GM23338 (cell line): ENCODE results near the gene SULT2B1. TPM values are rescaled to one million over a fixed set of nuclear protein-coding genes. Genes with fewer than 3 reads are reported as not detected.

ENCODE experiments used
- ATAC-seq: fragments of 200-7000 bp; cut with Tn5 transposase; 3 replicates; pipeline ENCODE4 v1.9.1; 2020
- DNase-seq: peaks from one replicate; pipeline ENCODE4 v3.0.0-alpha.2; 2015; ENCODE audit warnings: low spot score
- H2AFZ ChIP-seq: fragments of 200-600 bp; sonication (generic); 2 replicates; pipeline ENCODE4 v1.8.0; 2016; ENCODE audit warnings: antibody characterized with exemption, mild to moderate bottlenecking, moderate library complexity
- H3F3A ChIP-seq: fragments of 200-600 bp; sonication (generic); replicated peaks from 2 replicates; pipeline ENCODE4 v1.8.0; 2017; ENCODE audit warnings: antibody characterized with exemption, mixed run types, low read depth
- H3K27ac ChIP-seq: fragments of 200-600 bp; sonication (generic); 2 replicates; pipeline ENCODE4 v1.6.1; 2016; ENCODE audit warnings: low read depth
- H3K27me3 ChIP-seq: fragments of 200-600 bp; sonication (generic); 2 replicates; pipeline ENCODE4 v1.8.0; 2016; ENCODE audit warnings: mild to moderate bottlenecking, mixed run types, moderate library complexity; ENCODE audit not compliant: insufficient read depth
- H3K36me3 ChIP-seq: fragments of 200-600 bp; sonication (generic); 2 replicates; pipeline ENCODE4 v1.8.0; 2016; ENCODE audit warnings: mild to moderate bottlenecking; ENCODE audit not compliant: insufficient read depth
- H3K4me1 ChIP-seq: fragments of 200-600 bp; sonication (generic); 2 replicates; pipeline ENCODE4 v1.8.0; 2016; ENCODE audit warnings: mild to moderate bottlenecking, moderate library complexity; ENCODE audit not compliant: insufficient read depth
- H3K4me2 ChIP-seq: fragments of 200-600 bp; sonication (generic); 2 replicates; pipeline ENCODE4 v1.7.1; 2017; ENCODE audit warnings: mixed run types
- H3K4me3 ChIP-seq: fragments of 200-600 bp; sonication (generic); 2 replicates; pipeline ENCODE4 v1.6.1; 2016; ENCODE audit warnings: mixed run types
- H3K79me2 ChIP-seq: fragments of 200-600 bp; sonication (generic); replicated peaks from 2 replicates; pipeline ENCODE4 v1.8.0; 2017; ENCODE audit warnings: mild to moderate bottlenecking; ENCODE audit not compliant: insufficient read depth
- H3K9me2 ChIP-seq: fragments of 200-600 bp; sonication (generic); 2 replicates; pipeline ENCODE4 v1.8.0; 2017; ENCODE audit not compliant: insufficient read depth
- H4K20me1 ChIP-seq: fragments of 200-600 bp; sonication (generic); replicated peaks from 2 replicates; pipeline ENCODE4 v1.8.0; 2017; ENCODE audit warnings: mild to moderate bottlenecking; ENCODE audit not compliant: insufficient read depth
- H3K27ac Mint-ChIP-seq: 2 replicates; pipeline ENCODE4 v1.8.0; 2020; ENCODE audit warnings: inconsistent platforms, mild to moderate bottlenecking, moderate library complexity, mixed read lengths
- H3K27me3 Mint-ChIP-seq: 3 replicates; pipeline ENCODE4 v1.8.0; 2022; ENCODE audit warnings: low read depth, mild to moderate bottlenecking, moderate library complexity, mixed read lengths, inconsistent platforms; ENCODE audit not compliant: insufficient read depth, poor library complexity
- H3K36me3 Mint-ChIP-seq: 3 replicates; pipeline ENCODE4 v1.8.0; 2021; ENCODE audit warnings: low read depth, mild to moderate bottlenecking, inconsistent platforms, moderate library complexity, mixed read lengths
- H3K4me1 Mint-ChIP-seq: 3 replicates; pipeline ENCODE4 v1.8.0; 2020; ENCODE audit warnings: mild to moderate bottlenecking, inconsistent platforms, mixed read lengths
- H3K4me3 Mint-ChIP-seq: 3 replicates; pipeline ENCODE4 v1.8.0; 2021; ENCODE audit warnings: moderate library complexity, mild to moderate bottlenecking, inconsistent platforms, mixed read lengths
- H3K9me3 Mint-ChIP-seq: 3 replicates; pipeline ENCODE4 v1.8.0; 2020; ENCODE audit warnings: moderate library complexity, mild to moderate bottlenecking, inconsistent platforms, mixed read lengths
- CTCF ChIP-seq, 2 experiments: fragments of 200-600 bp in 1 of 2; sonication (generic) in 1 of 2; conservative IDR thresholded peaks; 2 replicates each; pipeline versions ENCODE4 v1.5.1 to v1.6.1; 2016 to 2017; ENCODE audit warnings: antibody characterized with exemption in 2 of 2, low read depth in 2 of 2, mild to moderate bottlenecking in 2 of 2, moderate library complexity in 1 of 2
- ETS1 ChIP-seq: IDR thresholded peaks from 2 replicates; pipeline ENCODE4 v1.6.1; 2016; ENCODE audit warnings: antibody characterized with exemption
- POLR2AphosphoS5 ChIP-seq: IDR thresholded peaks from 2 replicates; pipeline ENCODE4 v1.6.1; 2016; ENCODE audit warnings: antibody characterized with exemption, low read depth
- REST ChIP-seq: IDR thresholded peaks from one replicate; pipeline ENCODE4 v1.6.1; 2018; ENCODE audit warnings: antibody characterized with exemption; ENCODE audit not compliant: unreplicated experiment
- STAT1 ChIP-seq: IDR thresholded peaks from one replicate; pipeline ENCODE4 v1.6.1; 2016; ENCODE audit warnings: antibody characterized with exemption; ENCODE audit not compliant: unreplicated experiment
- polyA plus RNA-seq: library from polyadenylated mRNA; unstranded; fragments of >200 nt; fragmentation: Nextera tagmentation; extraction: Ambion mirVana; gene quantifications from 2 replicates; pipeline ENCODE4 v1.2.1, GENCODE V29; 2016
- total RNA-seq: library from RNA; depleted of rRNA; stranded (reverse); fragments of >200 nt; shearing (Covaris generic); gene quantifications from 2 replicates; pipeline ENCODE4 v1.2.3, GENCODE V29; 2014

SULT2B1 gene
- total and polyA plus RNA-seq, 2 experiments from 2014 or later = 1.3 to 2.5 TPM

GRCh38 chr19:48625891-48626327 is 73.9 kb downstream of the SULT2B1 start:
- H2AFZ ChIP-seq = no peak overlapping the region
- Mint-ChIP-seq H3K27me3 (peaks cover 29% of the 10 kb centered on the region), H3K4me3 (peak overlapping the region; percentile 72; the same call in 1 of the 3 replicates), H3K4me1 (peaks cover 29% of the 10 kb centered on the region), H3K9me3 (no peaks in the 10 kb centered on the region; the same call in 1 of the 3 replicates), H3K27ac (no peak overlapping the region), H3K36me3 (peaks cover 11% of the 10 kb centered on the region; the same call in 2 of the 3 replicates)
- DNase-seq (no peak), ATAC-seq (no peak)
- H4K20me1 ChIP-seq = peaks cover 13% of the 10 kb centered on the region
- no peak overlapping the region; the same call in 1 of the 2 replicates for H3K27ac ChIP-seq
- peaks cover 17% of the 10 kb centered on the region; the same call in 1 of the 2 replicates for H3F3A ChIP-seq
- H3K4me3 ChIP-seq = no peak overlapping the region
- H3K79me2 ChIP-seq = peaks cover 11% of the 10 kb centered on the region
- peaks cover 16% of the 10 kb centered on the region for H3K4me1 ChIP-seq
- H3K9me2 ChIP-seq = no peaks in the 10 kb centered on the region
- H3K4me2 ChIP-seq = peak overlapping the region; percentile 94; the same call in 1 of the 2 replicates
- no peaks in the 10 kb centered on the region for H3K36me3 ChIP-seq
- TF ChIP-seq CTCF (conservative IDR thresholded peaks at IDR 0.05; ENCODE audit: low read depth in 2 of 2) (0 out of 4 replicates have a peak, but pooled peaks of 1 of the 2 experiments have one; percentile 10), STAT1 (no peak)
- no peaks in the 10 kb centered on the region for H3K27me3 ChIP-seq

- Mint-ChIP-seq H3K4me3 (peak overlapping the region; percentile 17; the same call in 1 of the 3 replicates), H3K27ac (no peak overlapping the region)
- 0 out of 2 replicates have a peak, but pooled peaks have one; percentile 7 for TF ChIP-seq POLR2AphosphoS5
- no peak for TF ChIP-seq ETS1
- no peak for TF ChIP-seq STAT1
Measured at GRCh38 chr19:48627201-48627864, 75.4 kb downstream of the SULT2B1 start.

GRCh38 chr19:48627865-48628314 is 75.9 kb downstream of the SULT2B1 start:
- Mint-ChIP-seq H3K36me3 (peaks cover 10% of the 10 kb centered on the region; the same call in 2 of the 3 replicates), H3K9me3 (no peaks in the 10 kb centered on the region; the same call in 1 of the 3 replicates), H3K27ac (no peak overlapping the region), H3K27me3 (peaks cover 33% of the 10 kb centered on the region), H3K4me1 (peaks cover 36% of the 10 kb centered on the region), H3K4me3 (no peak overlapping the region; the same call in 2 of the 3 replicates)
- H3K4me2 ChIP-seq = no peak overlapping the region
- H3K27ac ChIP-seq = no peak overlapping the region
- H4K20me1 ChIP-seq = peaks cover 13% of the 10 kb centered on the region
- H3K79me2 ChIP-seq = peaks cover 11% of the 10 kb centered on the region
- no peaks in the 10 kb centered on the region for H3K27me3 ChIP-seq
- ATAC-seq (no peak), DNase-seq (no peak)
- no peak overlapping the region for H3K4me3 ChIP-seq
- TF ChIP-seq POLR2AphosphoS5 = 0 out of 2 replicates have a peak, but pooled peaks have one; percentile 12
- no peak for TF ChIP-seq REST
- H3K4me1 ChIP-seq = peaks cover 25% of the 10 kb centered on the region
- no peaks in the 10 kb centered on the region for H3K9me2 ChIP-seq
- H3K36me3 ChIP-seq = no peaks in the 10 kb centered on the region
- peaks cover 31% of the 10 kb centered on the region; the same call in 1 of the 2 replicates for H3F3A ChIP-seq
- no peak overlapping the region for H2AFZ ChIP-seq

More at GRCh38 chr19:48627201-48627864, 75.4 kb downstream of the SULT2B1 start:
- Histone ChIP-seq H3K79me2 (peaks cover 11% of the 10 kb centered on the region), H3K27me3 (no peaks in the 10 kb centered on the region), H2AFZ (no peak overlapping the region), H4K20me1 (peaks cover 13% of the 10 kb centered on the region), H3F3A (peaks cover 27% of the 10 kb centered on the region; the same call in 1 of the 2 replicates), H3K9me2 (no peaks in the 10 kb centered on the region), H3K4me1 (peaks cover 25% of the 10 kb centered on the region), H3K4me3 (no peak overlapping the region), H3K36me3 (no peaks in the 10 kb centered on the region), H3K27ac (no peak overlapping the region), H3K4me2 (no peak overlapping the region)
- H3K9me3 Mint-ChIP-seq = no peaks in the 10 kb centered on the region; the same call in 1 of the 3 replicates
- ATAC-seq (no peak), DNase-seq (no peak)
- peaks cover 33% of the 10 kb centered on the region for H3K27me3 Mint-ChIP-seq
- H3K36me3 Mint-ChIP-seq = peaks cover 8% of the 10 kb centered on the region; the same call in 2 of the 3 replicates
- H3K4me1 Mint-ChIP-seq = peaks cover 32% of the 10 kb centered on the region
